Astrocyte (in vitro differentiated cells and primary cell): Measurements from ENCODE around the gene ABHD2.

Source experiments
- EZH2 ChIP-seq: IDR thresholded peaks from 2 replicates; pipeline ENCODE4 v1.6.1; 2012; ENCODE audit warnings: mild to moderate bottlenecking, low read length, inconsistent platforms; ENCODE audit not compliant: insufficient read depth
- TF ChIP-seq, protein P1 (sequence below): IDR thresholded peaks from 2 replicates; pipeline ENCODE4 v1.5.1; 2011; ENCODE audit warnings: low read depth, mild to moderate bottlenecking, inconsistent platforms, low read length, moderate library complexity; ENCODE audit not compliant: insufficient read depth

DNA sequence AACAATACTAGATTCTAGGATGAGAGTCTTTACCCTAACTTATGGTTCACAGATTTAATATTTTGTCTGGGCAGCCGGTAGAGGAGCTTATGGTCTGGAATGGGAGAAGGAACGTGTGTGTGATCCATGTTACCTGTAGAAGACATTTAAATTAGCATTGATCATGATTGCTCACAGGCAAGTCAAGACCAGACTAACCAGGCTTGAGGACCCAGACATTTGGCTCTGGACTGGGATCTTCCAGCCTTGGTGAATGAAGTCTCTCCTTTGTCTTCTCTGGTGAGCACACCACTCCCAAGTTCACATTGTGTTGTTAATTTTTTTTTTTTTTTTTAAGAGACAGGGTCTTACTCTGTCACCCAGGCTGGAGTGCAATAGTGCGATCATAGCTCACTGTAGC, 11.7 kb downstream of the ABHD2 start:
- TF ChIP-seq, protein P1, sequence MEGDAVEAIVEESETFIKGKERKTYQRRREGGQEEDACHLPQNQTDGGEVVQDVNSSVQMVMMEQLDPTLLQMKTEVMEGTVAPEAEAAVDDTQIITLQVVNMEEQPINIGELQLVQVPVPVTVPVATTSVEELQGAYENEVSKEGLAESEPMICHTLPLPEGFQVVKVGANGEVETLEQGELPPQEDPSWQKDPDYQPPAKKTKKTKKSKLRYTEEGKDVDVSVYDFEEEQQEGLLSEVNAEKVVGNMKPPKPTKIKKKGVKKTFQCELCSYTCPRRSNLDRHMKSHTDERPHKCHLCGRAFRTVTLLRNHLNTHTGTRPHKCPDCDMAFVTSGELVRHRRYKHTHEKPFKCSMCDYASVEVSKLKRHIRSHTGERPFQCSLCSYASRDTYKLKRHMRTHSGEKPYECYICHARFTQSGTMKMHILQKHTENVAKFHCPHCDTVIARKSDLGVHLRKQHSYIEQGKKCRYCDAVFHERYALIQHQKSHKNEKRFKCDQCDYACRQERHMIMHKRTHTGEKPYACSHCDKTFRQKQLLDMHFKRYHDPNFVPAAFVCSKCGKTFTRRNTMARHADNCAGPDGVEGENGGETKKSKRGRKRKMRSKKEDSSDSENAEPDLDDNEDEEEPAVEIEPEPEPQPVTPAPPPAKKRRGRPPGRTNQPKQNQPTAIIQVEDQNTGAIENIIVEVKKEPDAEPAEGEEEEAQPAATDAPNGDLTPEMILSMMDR, result no peak
- no peak for TF ChIP-seq EZH2
